ENCODE measurements around the gene NR1H3.
"Not testable (repeated sequence)": the region's sequence is repeated elsewhere in the genome, so short reads cannot be mapped to it uniquely, and the experiment has no call there.

The NR1H3 gene

GRCh38 chr11:47257517-47258316, at the start of gene NR1H3:
Gene NR1H3 (plus strand): TSS chr11:47257996. CDS start chr11:47259217, 1,221 bp downstream.
- no peak within 1 kb of the TSS for H3K27ac ChIP-seq
- no peak for DNase-seq (ENCODE audit: low read depth, low spot score)

DNA sequence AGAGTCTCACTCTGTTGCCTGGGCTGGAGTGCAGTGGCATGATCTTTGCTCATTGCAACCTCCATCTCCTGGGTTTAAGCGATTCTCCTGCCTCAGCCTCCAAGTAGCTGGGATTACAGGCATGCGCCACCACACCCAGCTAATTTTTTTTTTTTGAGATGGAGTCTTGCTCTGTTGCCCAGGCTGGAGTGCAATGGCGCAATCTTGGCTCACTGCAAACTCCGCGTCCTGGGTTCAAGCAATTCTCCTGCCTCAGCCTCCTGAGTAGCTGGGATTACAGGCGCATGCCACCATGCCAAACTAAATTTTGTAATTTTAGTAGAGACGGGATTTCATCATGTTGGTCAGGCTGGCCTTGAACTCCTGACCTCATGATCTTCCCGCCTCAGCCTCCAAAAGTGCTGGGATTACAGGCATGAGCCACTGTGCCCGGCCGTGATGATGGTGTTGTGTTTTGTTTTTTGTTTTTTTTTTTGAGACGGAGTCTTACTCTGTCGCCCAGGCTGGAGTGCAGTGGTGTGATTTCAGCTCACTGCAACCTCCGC, 49.7 kb upstream of the NR1H3 start:
- H3K27ac ChIP-seq; DNase-seq (ENCODE audit: low read depth, low spot score): not testable (repeated sequence)

- H3K27ac ChIP-seq, result no peak overlapping the region
These were observed 49.2 kb upstream of the NR1H3 start for GRCh38 chr11:47208628-47209027.

DNA sequence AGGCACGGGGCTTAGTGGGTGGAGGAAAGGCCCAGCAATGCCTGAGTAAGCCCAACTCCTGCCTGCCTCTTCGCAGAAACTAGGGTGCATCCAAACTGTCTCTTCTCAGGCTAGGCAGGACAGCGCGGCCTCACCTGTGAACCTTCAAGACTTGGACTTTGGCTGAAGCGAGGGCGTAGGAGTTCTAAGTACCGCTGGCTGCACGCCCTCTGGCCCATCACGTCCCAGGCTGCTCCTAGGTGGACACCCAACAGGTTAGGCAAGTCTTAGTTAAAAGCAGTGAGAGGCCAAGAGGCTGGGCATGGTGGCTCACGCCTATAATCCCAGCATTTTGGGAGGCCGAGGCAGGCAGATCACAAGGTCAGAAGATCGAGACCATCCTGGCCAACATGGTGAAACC, 44.9 kb upstream of the NR1H3 start:
- DNase-seq (ENCODE audit: low read depth, low spot score), result no peak

More at GRCh38 chr11:47208628-47209027, 49.2 kb upstream of the NR1H3 start:
- DNase-seq (ENCODE audit: low read depth, low spot score), result no peak

GRCh38 chr11:47213950-47214565, 43.7 kb upstream of the NR1H3 start:
- H3K27ac ChIP-seq, result peak overlapping the region; percentile 96
- DNase-seq (ENCODE audit: low read depth, low spot score), result no peak

More for the DNA sequence above, 44.9 kb upstream of the NR1H3 start:
- H3K27ac ChIP-seq, result no peak overlapping the region

- DNase-seq (ENCODE audit: low read depth, low spot score), result no peak
- peak overlapping the region; percentile 96 for H3K27ac ChIP-seq
These were observed 42.4 kb upstream of the NR1H3 start for GRCh38 chr11:47215366-47215910.

- DNase-seq (ENCODE audit: low read depth, low spot score), result no peak
- peak overlapping the region; percentile 96 for H3K27ac ChIP-seq
These were observed 41.5 kb upstream of the NR1H3 start for GRCh38 chr11:47216121-47216798.

DNA sequence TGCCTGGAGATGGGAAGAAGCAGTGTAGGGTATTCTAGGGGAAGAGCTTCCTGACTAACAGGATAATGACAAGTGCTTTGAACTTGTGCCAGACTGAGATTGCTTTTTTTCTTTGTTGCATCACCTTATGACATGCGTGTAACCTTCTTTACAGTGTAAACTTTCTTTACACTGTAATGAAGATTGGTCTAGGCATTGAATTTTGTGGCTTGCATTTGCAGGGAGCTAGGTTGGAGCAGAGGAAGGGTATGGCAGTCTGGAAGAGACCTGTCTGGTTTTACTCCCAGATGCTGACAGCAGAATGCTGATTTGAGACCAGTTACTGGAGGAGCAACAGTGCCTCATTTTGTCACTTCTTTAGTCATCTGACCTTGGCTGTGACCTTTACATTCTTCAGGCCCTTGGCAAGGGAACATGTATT, 37.4 kb upstream of the NR1H3 start:
- H3K27ac ChIP-seq, result peak overlapping the region; percentile 32
- DNase-seq (ENCODE audit: low read depth, low spot score), result no peak

DNA sequence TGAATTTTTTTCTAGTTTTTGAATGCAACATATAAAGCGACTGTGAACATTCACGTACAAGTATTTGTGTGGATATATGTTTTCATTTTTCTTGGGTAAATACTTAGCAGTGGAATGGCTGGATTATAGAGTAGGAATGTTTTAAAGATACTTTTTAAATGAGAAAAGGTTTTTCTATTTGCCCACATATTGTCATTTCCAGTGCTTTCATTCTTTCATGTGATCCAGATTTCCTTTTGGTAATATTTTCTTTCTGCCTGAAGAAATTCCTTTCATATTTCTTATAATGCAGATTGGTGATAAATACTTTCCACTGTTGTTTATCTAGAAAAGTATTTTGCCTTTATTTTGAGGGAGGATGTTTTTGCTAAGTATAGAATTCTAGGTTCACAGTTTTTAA, 35.1 kb upstream of the NR1H3 start:
- H3K27ac ChIP-seq, result no peak overlapping the region
- no peak for DNase-seq (ENCODE audit: low read depth, low spot score)

GRCh38 chr11:47225552-47226400, 32.0 kb upstream of the NR1H3 start:
- no peak overlapping the region for H3K27ac ChIP-seq
- no peak for DNase-seq (ENCODE audit: low read depth, low spot score)

- DNase-seq (ENCODE audit: low read depth, low spot score), result no peak
- no peak overlapping the region for H3K27ac ChIP-seq
These were observed 28.6 kb upstream of the NR1H3 start for GRCh38 chr11:47229161-47229560.

DNA sequence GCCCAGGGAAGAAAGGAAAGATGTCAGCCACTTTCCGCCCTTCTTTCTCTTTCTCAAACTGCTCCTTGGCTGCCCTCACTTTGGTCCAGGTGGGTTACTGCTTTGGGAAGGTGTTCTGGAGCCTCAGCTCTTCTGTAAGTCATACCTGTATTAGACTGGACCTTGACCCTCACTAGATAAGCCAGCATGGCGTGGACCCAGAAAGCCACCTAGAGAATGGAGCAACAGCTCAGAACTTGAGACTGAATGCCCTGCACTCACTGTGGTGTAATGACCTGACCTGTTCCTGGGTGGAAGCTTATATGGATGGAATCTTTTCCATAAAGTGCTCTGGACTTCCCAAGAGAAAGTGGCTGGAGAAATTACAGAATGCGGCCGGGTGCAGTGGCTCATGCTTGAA, 24.7 kb upstream of the NR1H3 start:
- H3K27ac ChIP-seq, result no peak overlapping the region
- no peak for DNase-seq (ENCODE audit: low read depth, low spot score)

GRCh38 chr11:47233989-47234668, 23.7 kb upstream of the NR1H3 start:
- no peak for DNase-seq (ENCODE audit: low read depth, low spot score)
- peak overlapping the region; percentile 56 for H3K27ac ChIP-seq

DNA sequence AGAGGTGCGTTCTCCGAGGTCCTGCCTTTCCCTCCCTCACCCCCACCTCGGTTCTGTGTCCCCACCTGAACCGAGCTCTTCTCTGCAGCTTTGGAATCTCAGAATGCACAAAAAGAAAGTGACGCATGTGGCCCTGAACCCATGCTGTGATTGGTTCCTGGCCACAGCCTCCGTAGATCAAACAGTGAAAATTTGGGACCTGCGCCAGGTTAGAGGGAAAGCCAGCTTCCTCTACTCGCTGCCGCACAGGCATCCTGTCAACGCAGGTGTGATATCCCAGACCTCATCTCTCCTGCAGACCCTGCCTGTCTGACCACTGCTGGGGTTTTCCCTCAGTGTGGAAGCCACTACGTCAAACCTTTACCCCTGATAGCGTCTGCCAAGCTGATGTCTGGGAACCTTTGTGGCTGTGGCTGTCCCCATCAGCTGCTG, 23.1 kb upstream of the NR1H3 start:
- peak overlapping the region; percentile 56 for H3K27ac ChIP-seq
- no peak for DNase-seq (ENCODE audit: low read depth, low spot score)

DNA sequence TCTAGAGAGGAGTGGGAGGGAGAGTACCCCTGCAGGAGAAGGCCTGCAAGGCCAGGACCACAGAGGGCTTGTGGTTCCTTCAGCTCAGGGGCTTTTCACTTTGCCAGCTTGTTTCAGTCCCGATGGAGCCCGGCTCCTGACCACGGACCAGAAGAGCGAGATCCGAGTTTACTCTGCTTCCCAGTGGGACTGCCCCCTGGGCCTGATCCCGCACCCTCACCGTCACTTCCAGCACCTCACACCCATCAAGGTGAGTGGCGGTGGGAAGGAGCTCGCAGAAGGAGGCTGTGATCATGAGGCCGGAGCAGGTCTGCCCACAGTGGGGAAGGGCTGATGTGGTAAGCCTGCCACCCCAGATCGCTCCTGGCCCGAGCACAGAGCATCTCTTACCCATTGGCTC, 22.6 kb upstream of the NR1H3 start:
- no peak for DNase-seq (ENCODE audit: low read depth, low spot score)
- no peak overlapping the region for H3K27ac ChIP-seq

DNA sequence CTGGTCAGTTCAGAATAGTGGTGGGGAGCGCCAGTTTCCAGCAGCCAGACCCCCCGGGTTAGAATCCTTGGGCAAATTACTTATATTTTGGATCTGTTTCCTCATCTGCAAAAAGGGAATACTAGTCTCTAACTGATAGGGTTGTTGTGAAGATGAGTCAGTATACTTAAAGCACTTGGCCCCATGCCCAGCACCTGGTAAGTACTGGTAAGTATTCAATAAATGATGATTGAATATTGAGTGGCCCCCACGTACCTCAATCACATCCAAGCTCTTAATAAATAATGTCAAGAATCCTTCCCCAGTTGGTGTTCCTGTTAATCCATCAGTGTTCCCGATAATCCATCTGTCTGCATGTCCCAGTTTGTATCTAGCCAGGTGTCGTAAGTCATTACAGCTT, 21.3 kb upstream of the NR1H3 start:
- DNase-seq (ENCODE audit: low read depth, low spot score), result no peak
- H3K27ac ChIP-seq, result no peak overlapping the region

DNA sequence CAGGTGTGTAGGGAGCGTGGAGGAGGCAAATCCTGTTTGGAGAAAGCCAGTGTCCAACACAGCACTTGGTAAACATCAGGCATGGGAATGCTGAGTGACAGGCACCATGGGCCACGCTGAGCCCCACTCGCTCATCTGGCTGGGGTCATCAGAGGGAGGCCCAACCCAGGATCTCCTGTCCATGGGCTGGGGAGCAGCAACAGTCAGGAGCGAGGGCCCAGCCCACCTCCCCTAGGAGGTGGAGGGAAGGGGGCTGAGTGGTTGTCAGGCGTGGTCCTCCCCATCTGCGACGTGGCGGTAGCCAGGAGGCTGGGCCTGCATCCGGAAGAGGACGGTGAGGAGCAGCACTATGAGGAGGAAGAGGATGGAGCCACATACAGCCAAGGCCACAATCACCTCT, 17.9 kb upstream of the NR1H3 start:
- DNase-seq (ENCODE audit: low read depth, low spot score), result no peak
- H3K27ac ChIP-seq, result no peak overlapping the region

DNA sequence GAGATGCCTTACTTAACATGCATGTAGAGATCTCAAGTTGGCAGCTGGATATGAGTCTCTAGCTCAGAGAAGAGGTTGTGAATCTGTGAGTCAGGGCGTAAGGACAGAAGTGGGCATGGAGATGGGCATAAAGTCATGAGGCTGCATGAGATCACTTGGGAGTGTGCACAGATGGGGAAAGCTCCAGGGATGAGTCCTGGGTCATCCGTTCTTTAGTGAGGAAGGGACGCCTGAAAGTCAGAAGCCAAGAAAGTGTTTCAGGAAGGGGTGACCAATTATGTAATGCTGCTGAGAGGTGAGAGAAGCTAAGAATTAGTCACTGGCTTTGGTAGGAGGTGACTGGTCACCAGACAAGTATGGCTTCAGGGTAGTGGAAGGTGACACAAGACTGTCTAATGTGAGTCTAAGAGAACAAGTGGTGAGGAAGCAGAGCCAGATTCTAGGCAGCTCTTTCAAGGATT, 15.9 kb upstream of the NR1H3 start:
- DNase-seq (ENCODE audit: low read depth, low spot score), result peak; percentile 22
- H3K27ac ChIP-seq, result peak overlapping the region; percentile 25

DNA sequence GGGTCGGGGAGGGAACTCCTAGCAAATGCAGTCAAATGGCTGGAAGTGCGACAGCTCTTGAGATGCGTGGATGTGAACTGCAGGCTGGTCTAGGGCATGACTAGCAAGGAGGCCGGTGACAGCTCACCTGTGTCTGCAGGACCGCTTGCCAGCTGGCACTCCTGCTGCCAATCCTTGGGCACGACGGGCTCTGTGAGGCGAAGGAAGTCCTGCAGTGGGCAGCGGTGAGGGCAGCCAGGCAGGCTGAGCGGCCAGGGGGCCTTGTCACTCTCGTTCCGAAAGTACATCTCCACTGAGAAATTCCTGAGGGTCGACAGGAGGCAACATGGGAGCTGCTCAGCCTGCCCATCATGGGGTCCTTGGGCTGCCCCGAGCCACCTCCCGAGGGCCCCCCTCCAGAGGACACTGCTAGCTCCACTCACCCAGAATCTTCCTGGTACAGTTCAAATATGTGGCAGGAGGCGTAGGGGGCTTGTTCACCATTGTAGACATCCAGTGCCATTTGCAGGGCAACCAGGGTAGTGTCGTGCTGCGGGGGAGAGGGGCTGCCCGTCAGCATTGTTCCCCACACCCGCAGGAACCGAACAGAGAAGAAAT, 15.1 kb upstream of the NR1H3 start:
- H3K27ac ChIP-seq, result no peak overlapping the region
- no peak for DNase-seq (ENCODE audit: low read depth, low spot score)
